Subcutaneous abdominal adipose tissue (tissue), 5 donors: ENCODE measurements around the gene CAMK2B.

Experiments
- H3K27ac ChIP-seq: one replicate; pipeline ENCODE4 v1.7.0; 2013; ENCODE audit warnings: low read depth, mild to moderate bottlenecking, inconsistent platforms, low read length, moderate library complexity
- H3K27me3 ChIP-seq, 5 donors: one replicate each; pipeline ENCODE4 v1.7.0; 2013; ENCODE audit warnings: low read length in 5 of 5, inconsistent platforms in 1 of 5; ENCODE audit not compliant: control insufficient read depth in 5 of 5, insufficient read depth in 4 of 5
- H3K36me3 ChIP-seq, 5 donors: one replicate each; pipeline ENCODE4 v1.7.0; 2013; ENCODE audit warnings: low read length in 5 of 5; ENCODE audit not compliant: control insufficient read depth in 5 of 5, insufficient read depth in 5 of 5
- H3K4me1 ChIP-seq, 5 donors: one replicate each; pipeline ENCODE4 v1.7.0; 2013; ENCODE audit warnings: low read length in 5 of 5, mild to moderate bottlenecking in 3 of 5, moderate library complexity in 1 of 5; ENCODE audit not compliant: control insufficient read depth in 5 of 5, insufficient read depth in 5 of 5
- H3K4me3 ChIP-seq, 5 donors: one replicate each; pipeline ENCODE4 v1.7.0; 2013; ENCODE audit warnings: low read length in 5 of 5, low read depth in 1 of 5
- H3K9ac ChIP-seq, 5 donors: one replicate each; pipeline ENCODE4 v1.7.0; 2013; ENCODE audit warnings: low read length in 5 of 5, mild to moderate bottlenecking in 4 of 5, moderate library complexity in 3 of 5
- H3K9me3 ChIP-seq, 5 donors: one replicate each; pipeline ENCODE4 v1.7.0; 2013; ENCODE audit warnings: low read length in 5 of 5; ENCODE audit not compliant: control insufficient read depth in 5 of 5
- donor health status: healthy.
- donor health status: healthy.
- donor health status: healthy.
- donor health status: healthy.
- donor health status: healthy.

CAMK2B gene

DNA sequence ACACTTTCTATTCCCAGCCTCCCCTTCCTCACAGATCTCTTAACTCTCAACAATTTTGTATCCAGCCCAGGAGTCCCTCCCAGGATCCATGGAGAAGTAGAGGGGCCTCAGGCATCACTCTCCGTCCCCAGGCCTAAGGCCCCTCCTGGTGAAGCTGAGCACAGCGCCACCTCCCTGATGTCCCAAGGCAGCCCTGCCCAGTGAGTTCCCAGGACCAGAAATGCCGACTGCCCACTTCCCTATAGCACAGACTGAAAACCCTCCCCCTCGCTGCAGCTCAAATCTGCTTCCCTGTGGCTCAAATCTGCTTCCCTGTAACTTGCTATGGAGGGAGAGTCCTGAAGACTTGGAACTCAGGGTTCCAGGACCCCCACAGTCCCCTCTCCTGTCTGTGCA, 89.1 kb downstream of the CAMK2B start:
- Histone ChIP-seq H3K4me1 (peaks cover 0 to 6% (median 5%) of the 10 kb centered on the region in 5 donors), H3K9ac (no peak overlapping the region), H3K27me3 (peaks cover 10 to 18% (median 12%) of the 10 kb centered on the region in 5 donors), H3K4me3 (no peak overlapping the region), H3K27ac (no peak overlapping the region), H3K9me3 (no peaks in the 10 kb centered on the region), H3K36me3 (no peaks in the 10 kb centered on the region)

DNA sequence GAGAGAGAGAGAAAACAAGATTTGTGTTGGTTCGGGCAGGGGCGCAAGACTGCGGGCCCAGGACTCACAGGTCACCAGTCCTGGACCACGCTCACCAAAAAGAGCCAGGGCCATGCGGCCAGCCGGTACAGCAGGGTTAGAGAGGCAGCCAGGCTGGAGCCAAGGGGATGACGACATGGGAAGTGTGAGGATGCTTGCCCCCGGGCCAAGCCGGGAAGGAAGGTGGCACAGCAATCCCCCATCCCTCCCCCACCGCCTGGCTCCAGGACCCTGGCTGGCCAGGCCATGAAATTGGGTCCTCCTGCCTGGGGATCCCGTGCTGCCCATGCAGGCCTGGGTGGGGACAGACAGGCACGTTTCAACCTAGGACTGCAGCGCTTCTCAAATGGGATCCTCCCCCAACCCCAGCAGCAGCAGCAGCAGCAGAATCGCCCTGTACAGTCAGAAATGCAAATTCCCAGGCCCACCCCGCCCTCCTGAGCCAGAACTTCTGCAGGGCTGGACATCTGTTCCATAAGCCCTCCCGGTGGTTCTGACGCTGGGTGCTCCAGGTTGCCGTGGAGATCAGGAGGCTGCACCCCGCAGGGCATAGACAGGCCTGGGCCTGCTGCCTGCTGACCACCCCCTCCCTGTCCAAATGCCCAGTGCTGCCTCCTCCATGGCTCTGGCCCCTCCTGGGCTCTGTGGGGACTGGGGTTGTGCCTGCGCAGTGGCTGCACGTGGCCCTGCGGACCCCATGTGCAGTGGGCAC, 89.6 kb downstream of the CAMK2B start:
- no peaks in the 10 kb centered on the region for H3K36me3 ChIP-seq
- H3K9me3 ChIP-seq = no peaks in the 10 kb centered on the region
- peaks cover 0 to under 1% (median 0%) of the 10 kb centered on the region in 5 donors for H3K4me1 ChIP-seq
- H3K27ac ChIP-seq = no peak overlapping the region
- H3K4me3 ChIP-seq = no peak overlapping the region
- H3K9ac ChIP-seq = no peak overlapping the region
- peaks cover 11 to 18% (median 12%) of the 10 kb centered on the region in 5 donors for H3K27me3 ChIP-seq

DNA sequence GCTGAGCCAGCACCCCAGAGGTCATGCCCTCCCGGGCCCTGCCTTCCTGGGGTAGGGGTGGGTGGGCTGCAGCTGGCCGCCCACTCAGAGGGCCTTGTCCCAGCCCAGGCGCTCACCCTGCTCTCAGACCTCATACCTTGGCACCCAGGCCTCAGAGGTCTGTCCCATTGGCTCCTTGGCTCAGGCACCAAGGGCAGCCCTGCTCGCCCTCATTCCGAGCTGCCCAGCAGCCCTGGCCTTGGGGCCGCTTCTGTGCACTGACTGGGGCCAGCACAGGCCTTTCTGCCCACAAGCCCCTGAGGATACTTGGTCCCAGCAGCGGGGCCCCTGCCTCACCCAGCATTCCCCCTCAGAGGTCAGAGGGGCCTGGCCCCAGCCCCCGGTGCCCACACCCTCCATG, 90.3 kb downstream of the CAMK2B start:
- H3K4me3 ChIP-seq = no peak overlapping the region
- no peaks in the 10 kb centered on the region for H3K9me3 ChIP-seq
- H3K36me3 ChIP-seq = no peaks in the 10 kb centered on the region
- H3K9ac ChIP-seq = no peak overlapping the region
- H3K27me3 ChIP-seq = peaks cover 8 to 16% (median 13%) of the 10 kb centered on the region in 5 donors
- no peak overlapping the region for H3K27ac ChIP-seq
- no peaks in the 10 kb centered on the region for H3K4me1 ChIP-seq

DNA sequence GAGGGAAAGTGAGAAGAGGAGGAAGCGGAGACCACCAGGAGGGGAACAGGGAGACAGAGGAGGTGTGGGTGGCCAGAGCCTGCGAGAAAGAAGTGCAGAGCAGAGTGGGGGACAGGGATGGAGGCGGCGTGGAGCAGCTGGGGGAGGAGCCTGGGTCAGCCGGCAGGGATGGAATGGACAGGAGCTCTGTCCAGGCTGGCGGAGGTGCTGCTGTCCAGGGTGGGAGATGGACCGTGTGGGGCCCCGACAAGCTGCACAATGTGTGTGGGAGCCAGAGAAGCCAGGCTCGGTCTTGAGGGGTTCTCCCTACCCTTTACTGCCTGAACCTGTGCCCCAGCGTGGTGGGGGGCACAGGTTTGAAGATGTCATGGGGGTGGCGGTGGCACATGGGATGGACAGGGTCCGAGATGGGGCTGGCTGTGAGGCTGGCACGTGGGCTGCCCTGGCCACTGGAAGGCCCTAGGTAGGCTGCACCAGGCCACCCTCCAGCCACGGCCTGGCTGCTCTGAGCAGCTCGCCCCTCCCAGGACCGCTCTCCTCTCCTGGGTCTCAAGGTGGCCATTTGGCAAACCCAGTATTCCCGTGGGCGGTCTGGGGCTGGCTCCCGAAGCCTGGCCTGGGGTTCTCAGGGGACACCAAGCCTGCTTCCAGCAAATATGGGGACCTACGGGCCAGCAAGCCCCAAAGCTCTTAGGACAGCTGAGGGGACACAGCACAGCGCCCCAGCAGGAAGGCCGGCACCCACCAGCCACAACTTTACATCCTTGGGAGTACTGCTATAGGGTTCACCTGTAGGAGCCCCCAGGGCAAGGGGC, 92.3 kb downstream of the CAMK2B start:
- Histone ChIP-seq H3K27ac (no peak overlapping the region), H3K27me3 (peaks cover 5 to 13% (median 9%) of the 10 kb centered on the region in 5 donors), H3K9ac (no peak overlapping the region), H3K36me3 (no peaks in the 10 kb centered on the region), H3K4me1 (no peaks in the 10 kb centered on the region), H3K4me3 (no peak overlapping the region), H3K9me3 (no peaks in the 10 kb centered on the region)

DNA sequence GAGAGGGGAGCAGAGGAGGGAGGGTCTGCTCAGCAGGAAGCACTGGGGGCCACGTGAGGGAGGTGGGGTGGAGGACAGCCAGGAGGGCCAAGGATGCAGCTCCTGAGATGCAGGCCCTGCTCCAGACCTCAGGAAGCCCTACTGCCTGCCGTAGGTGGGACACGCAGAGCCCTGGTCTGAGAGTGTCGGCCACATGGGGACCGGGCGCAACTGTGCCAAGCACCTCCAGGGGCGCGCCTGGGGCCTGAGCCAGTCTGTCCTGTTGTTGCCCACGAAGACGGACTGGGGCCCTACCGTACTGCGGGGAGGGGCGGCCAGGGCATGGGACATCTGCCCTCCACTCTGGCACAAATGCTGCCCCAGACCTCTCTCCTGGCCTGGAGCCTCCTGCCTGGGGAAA, 93.0 kb downstream of the CAMK2B start:
- no peak overlapping the region for H3K27ac ChIP-seq
- H3K4me1 ChIP-seq = no peaks in the 10 kb centered on the region
- no peak overlapping the region for H3K4me3 ChIP-seq
- peaks cover 5 to 17% (median 8%) of the 10 kb centered on the region in 5 donors for H3K27me3 ChIP-seq
- no peak overlapping the region for H3K9ac ChIP-seq
- no peaks in the 10 kb centered on the region for H3K9me3 ChIP-seq
- no peaks in the 10 kb centered on the region for H3K36me3 ChIP-seq

DNA sequence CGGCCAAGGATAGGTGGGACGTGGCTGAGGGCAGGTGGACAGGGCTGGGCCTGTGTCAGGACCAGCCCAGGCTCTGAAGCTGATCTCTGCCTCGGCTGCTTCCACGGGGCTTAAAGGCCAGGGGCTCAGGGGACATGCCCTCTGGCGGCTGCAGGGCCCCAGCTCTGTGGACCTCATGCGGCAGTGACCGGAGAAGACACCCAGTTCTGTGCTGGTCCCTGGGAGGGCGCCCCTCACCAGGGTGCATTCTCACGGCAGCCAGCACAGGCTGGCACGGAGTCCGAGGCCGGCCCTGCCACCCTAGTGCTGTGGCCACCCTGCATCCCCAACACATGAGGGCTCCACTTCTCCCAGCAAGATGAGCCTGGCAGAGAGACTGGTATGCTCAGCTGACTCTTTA, 94.3 kb downstream of the CAMK2B start:
- H3K27me3 ChIP-seq = peaks cover 9 to 18% (median 13%) of the 10 kb centered on the region in 5 donors
- H3K9ac ChIP-seq = no peak overlapping the region
- H3K27ac ChIP-seq = no peak overlapping the region
- H3K9me3 ChIP-seq = no peaks in the 10 kb centered on the region
- H3K4me3 ChIP-seq = no peak overlapping the region
- H3K36me3 ChIP-seq = no peaks in the 10 kb centered on the region
- no peaks in the 10 kb centered on the region for H3K4me1 ChIP-seq

DNA sequence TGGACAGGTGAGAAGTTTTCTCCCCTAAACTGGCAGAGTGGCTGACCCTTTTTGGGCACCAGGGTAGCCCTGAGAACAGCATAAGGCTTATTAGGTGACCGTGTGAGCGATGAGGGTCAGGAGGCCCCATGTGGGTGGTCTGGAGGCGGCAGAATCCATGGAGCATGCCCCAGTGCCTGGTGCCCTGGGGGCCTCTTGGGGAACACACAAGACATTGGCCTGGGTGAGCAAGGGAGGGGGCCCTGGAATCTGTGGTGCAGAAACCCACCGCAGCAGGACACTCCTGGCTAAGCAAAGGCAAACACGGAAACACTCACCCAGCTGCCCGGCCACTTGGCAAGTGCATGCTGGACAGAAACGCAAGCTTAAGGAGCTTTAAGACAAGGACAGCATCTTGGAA, 95.1 kb downstream of the CAMK2B start:
- no peaks in the 10 kb centered on the region for H3K4me1 ChIP-seq
- peaks cover 17 to 26% (median 21%) of the 10 kb centered on the region in 5 donors for H3K27me3 ChIP-seq
- H3K9me3 ChIP-seq = no peaks in the 10 kb centered on the region
- no peak overlapping the region for H3K9ac ChIP-seq
- H3K36me3 ChIP-seq = no peaks in the 10 kb centered on the region
- H3K27ac ChIP-seq = no peak overlapping the region
- no peak overlapping the region for H3K4me3 ChIP-seq

- Histone ChIP-seq H3K27ac (no peak overlapping the region), H3K4me1 (no peaks in the 10 kb centered on the region), H3K4me3 (no peak overlapping the region), H3K27me3 (peaks cover 21 to 32% (median 24%) of the 10 kb centered on the region in 5 donors), H3K36me3 (no peaks in the 10 kb centered on the region), H3K9me3 (no peaks in the 10 kb centered on the region), H3K9ac (no peak overlapping the region)
Observed at GRCh38 chr7:44229546-44230105, 95.8 kb downstream of the CAMK2B start.

- Histone ChIP-seq H3K4me3 (no peak overlapping the region), H3K9ac (no peak overlapping the region)
Observed at GRCh38 chr7:44228571-44229350, 96.6 kb downstream of the CAMK2B start.

More at GRCh38 chr7:44228571-44229350, 96.6 kb downstream of the CAMK2B start:
- no peaks in the 10 kb centered on the region for H3K4me1 ChIP-seq
- no peaks in the 10 kb centered on the region for H3K36me3 ChIP-seq
- peaks cover 21 to 39% (median 24%) of the 10 kb centered on the region in 5 donors for H3K27me3 ChIP-seq
- no peak overlapping the region for H3K27ac ChIP-seq
- no peaks in the 10 kb centered on the region for H3K9me3 ChIP-seq
